ENCODE measurements around the gene ZNF547. TPM values are rescaled to one million over a fixed set of nuclear protein-coding genes. Genes with fewer than 3 reads are reported as not detected.

ZNF547 gene
- total RNA-seq, 1 experiment from 2014 or later, result 1.4 TPM

GRCh38 chr19:57351867-57352266 is 11.5 kb upstream of the ZNF547 start:
- no TSS peak for BruUV-seq (replicated peaks)
- Histone ChIP-seq H3K4me3 (replicated peaks in 1 of 2; ENCODE audit: low read depth in 1 of 2, low read length in 2 of 2) (peak overlapping the region; percentile 72 to 92), H3K27me3 (ENCODE audit: insufficient read depth, low read length) (no peaks in the 10 kb centered on the region), H3K36me3 (ENCODE audit: control insufficient read depth in 1 of 2, insufficient read depth in 2 of 2, low read length in 2 of 2) (peaks cover 12 to 18% of the 10 kb centered on the region in 2 experiments; a peak in 3 of 4 replicates), H3K27ac (ENCODE audit: low read depth, low read length) (no peak overlapping the region; the same call in 1 of the 2 replicates), H3K9me3 (ENCODE audit: control insufficient read depth in 1 of 2, insufficient read depth in 1 of 2, low read depth in 1 of 2, low read length in 2 of 2) (no peaks in the 10 kb centered on the region; a peak in 1 of 4 replicates), H2AFZ (ENCODE audit: low read depth, low read length, poor library complexity, severe bottlenecking) (no peak overlapping the region), H3K9me2 (ENCODE audit: insufficient read depth) (no peaks in the 10 kb centered on the region), H3K4me1 (ENCODE audit: control insufficient read depth in 1 of 2, insufficient read depth in 2 of 2, low read length in 2 of 2) (peaks cover 5 to 16% of the 10 kb centered on the region in 2 experiments; a peak in 3 of 4 replicates), H3K9ac (ENCODE audit: low read length) (peak overlapping the region; percentile 70), H4K20me1 (ENCODE audit: insufficient read depth) (no peaks in the 10 kb centered on the region), H3K79me2 (ENCODE audit: insufficient read depth, low read length) (peaks cover 22% of the 10 kb centered on the region), H3K4me2 (ENCODE audit: low read length) (peak overlapping the region; percentile 91)
- ChIA-PET RAD21 (ENCODE audit: low non-redundant PET in 1 of 2, low total read pairs in 2 of 2, uncharacterized antibody in 2 of 2, unreplicated experiment in 2 of 2) (no interaction called here), CTCF (no interaction called here), POLR2A (no interaction called here)
- 0 out of 2 replicates have a peak, but pooled peaks have one; percentile 2 for ATAC-seq
- no peak for DNase-seq (ENCODE audit: low read depth, low spot score)
- intact Hi-C loops (cut with micrococcal nuclease), result no loop called here
- TF ChIP-seq JUND (IDR thresholded peaks at IDR 0.05), result no peak
- no peak for TF ChIP-seq ZNF274 (IDR thresholded peaks at IDR 0.05; ENCODE audit: low read depth, low read length)
- TF ChIP-seq POLR2A (IDR thresholded peaks at IDR 0.05; ENCODE audit: borderline replicate concordance, extremely low read depth, insufficient read depth, insufficient read length), result no peak

- no peak overlapping the region for H3K9ac ChIP-seq (ENCODE audit: low read length)
- H3K4me2 ChIP-seq (ENCODE audit: low read length), result no peak overlapping the region
- ChIA-PET POLR2A (no interaction called here), RAD21 (ENCODE audit: low non-redundant PET in 1 of 2, low total read pairs in 2 of 2, uncharacterized antibody in 2 of 2, unreplicated experiment in 2 of 2) (no interaction called here), CTCF (no interaction called here)
- H3K79me2 ChIP-seq (ENCODE audit: insufficient read depth, low read length), result peaks cover 22% of the 10 kb centered on the region
- peaks cover 14 to 31% of the 10 kb centered on the region in 2 experiments for H3K36me3 ChIP-seq (ENCODE audit: control insufficient read depth in 1 of 2, insufficient read depth in 2 of 2, low read length in 2 of 2)
- no peak for ATAC-seq
- H3K4me1 ChIP-seq (ENCODE audit: control insufficient read depth in 1 of 2, insufficient read depth in 2 of 2, low read length in 2 of 2), result peaks cover 2 to 10% of the 10 kb centered on the region in 2 experiments; a peak in 2 of 4 replicates
- H3K9me2 ChIP-seq (ENCODE audit: insufficient read depth), result no peaks in the 10 kb centered on the region
- TF ChIP-seq CEBPB (IDR thresholded peaks at IDR 0.05; ENCODE audit: low read depth), result no peak
- TF ChIP-seq MAX (IDR thresholded peaks at IDR 0.05), result no peak
- no peak for TF ChIP-seq EZH2 (IDR thresholded peaks at IDR 0.05)
- no peak for TF ChIP-seq RAD21 (IDR thresholded peaks at IDR 0.05; ENCODE audit: low read depth)
- TF ChIP-seq ZNF274 (IDR thresholded peaks at IDR 0.05; ENCODE audit: low read depth, low read length), result no peak
- TF ChIP-seq ATF3 (IDR thresholded peaks at IDR 0.05), result no peak
- no peak for TF ChIP-seq EGR1 (IDR thresholded peaks at IDR 0.05; ENCODE audit: low read depth)
- TF ChIP-seq REST (IDR thresholded peaks at IDR 0.05; ENCODE audit: low read depth), result no peak
- TF ChIP-seq TCF7L2 (IDR thresholded peaks at IDR 0.05; ENCODE audit: borderline replicate concordance, extremely low read depth, insufficient read depth, insufficient read length), result no peak
- no peak for TF ChIP-seq EZH2phosphoT487 (IDR thresholded peaks at IDR 0.05; ENCODE audit: borderline replicate concordance)
- no peak for TF ChIP-seq ELF1 (IDR thresholded peaks at IDR 0.05; ENCODE audit: borderline replicate concordance, low read depth)
- H3K27me3 ChIP-seq (ENCODE audit: insufficient read depth, low read length), result no peaks in the 10 kb centered on the region
- no TSS peak for BruUV-seq (replicated peaks)
- no peak overlapping the region for H3K27ac ChIP-seq (ENCODE audit: low read depth, low read length)
- no peak for DNase-seq (ENCODE audit: low read depth, low spot score)
- no peaks in the 10 kb centered on the region; a peak in 1 of 4 replicates for H3K9me3 ChIP-seq (ENCODE audit: control insufficient read depth in 1 of 2, insufficient read depth in 1 of 2, low read depth in 1 of 2, low read length in 2 of 2)
- H4K20me1 ChIP-seq (ENCODE audit: insufficient read depth), result no peaks in the 10 kb centered on the region
- H3K4me3 ChIP-seq (replicated peaks in 1 of 2; ENCODE audit: low read depth in 1 of 2, low read length in 2 of 2), result no peak overlapping the region
- intact Hi-C loops (cut with micrococcal nuclease), result no loop called here
- no peak overlapping the region for H2AFZ ChIP-seq (ENCODE audit: low read depth, low read length, poor library complexity, severe bottlenecking)
Measured at GRCh38 chr19:57355916-57356315, 7.4 kb upstream of the ZNF547 start.

Measured in HCT116 (cell line).